ENCODE measurements around the gene CELF2. TPM values are rescaled to one million over a fixed set of nuclear protein-coding genes. Genes with fewer than 3 reads are reported as not detected.

Gene CELF2
- total RNA-seq, 1 donor from 2014 or later: 3.8 TPM

GRCh38 chr10:11165591-11166543, 148.2 kb downstream of the CELF2 start:
- DNase-seq (ENCODE audit: low spot score, unreplicated experiment): peak; percentile 20
- H3K27ac Mint-ChIP-seq: no peak overlapping the region
- no peaks in the 10 kb centered on the region for H3K36me3 Mint-ChIP-seq (ENCODE audit: insufficient read depth)
- H3K4me3 Mint-ChIP-seq (ENCODE audit: low read depth): peak overlapping the region; percentile 75
- H3K4me1 Mint-ChIP-seq (ENCODE audit: low read depth): peaks cover 8% of the 10 kb centered on the region
- peaks cover 9% of the 10 kb centered on the region for H3K9me3 Mint-ChIP-seq (ENCODE audit: low read depth)
- TF ChIP-seq, protein P1, sequence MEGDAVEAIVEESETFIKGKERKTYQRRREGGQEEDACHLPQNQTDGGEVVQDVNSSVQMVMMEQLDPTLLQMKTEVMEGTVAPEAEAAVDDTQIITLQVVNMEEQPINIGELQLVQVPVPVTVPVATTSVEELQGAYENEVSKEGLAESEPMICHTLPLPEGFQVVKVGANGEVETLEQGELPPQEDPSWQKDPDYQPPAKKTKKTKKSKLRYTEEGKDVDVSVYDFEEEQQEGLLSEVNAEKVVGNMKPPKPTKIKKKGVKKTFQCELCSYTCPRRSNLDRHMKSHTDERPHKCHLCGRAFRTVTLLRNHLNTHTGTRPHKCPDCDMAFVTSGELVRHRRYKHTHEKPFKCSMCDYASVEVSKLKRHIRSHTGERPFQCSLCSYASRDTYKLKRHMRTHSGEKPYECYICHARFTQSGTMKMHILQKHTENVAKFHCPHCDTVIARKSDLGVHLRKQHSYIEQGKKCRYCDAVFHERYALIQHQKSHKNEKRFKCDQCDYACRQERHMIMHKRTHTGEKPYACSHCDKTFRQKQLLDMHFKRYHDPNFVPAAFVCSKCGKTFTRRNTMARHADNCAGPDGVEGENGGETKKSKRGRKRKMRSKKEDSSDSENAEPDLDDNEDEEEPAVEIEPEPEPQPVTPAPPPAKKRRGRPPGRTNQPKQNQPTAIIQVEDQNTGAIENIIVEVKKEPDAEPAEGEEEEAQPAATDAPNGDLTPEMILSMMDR (IDR thresholded peaks at IDR 0.05; ENCODE audit: unreplicated experiment): peak; percentile 60
- H3K27me3 Mint-ChIP-seq: peaks cover 51% of the 10 kb centered on the region

- H3K27me3 Mint-ChIP-seq: peaks cover 47% of the 10 kb centered on the region
- TF ChIP-seq, protein P1 (IDR thresholded peaks at IDR 0.05; ENCODE audit: unreplicated experiment): no peak
- no peak for DNase-seq (ENCODE audit: low spot score, unreplicated experiment)
- H3K4me3 Mint-ChIP-seq (ENCODE audit: low read depth): peak overlapping the region; percentile 67
- peaks cover 8% of the 10 kb centered on the region for H3K4me1 Mint-ChIP-seq (ENCODE audit: low read depth)
- no peaks in the 10 kb centered on the region for H3K36me3 Mint-ChIP-seq (ENCODE audit: insufficient read depth)
- H3K9me3 Mint-ChIP-seq (ENCODE audit: low read depth): peaks cover 5% of the 10 kb centered on the region
- no peak overlapping the region for H3K27ac Mint-ChIP-seq
Observed at GRCh38 chr10:11166550-11166949, 148.9 kb downstream of the CELF2 start.

DNA sequence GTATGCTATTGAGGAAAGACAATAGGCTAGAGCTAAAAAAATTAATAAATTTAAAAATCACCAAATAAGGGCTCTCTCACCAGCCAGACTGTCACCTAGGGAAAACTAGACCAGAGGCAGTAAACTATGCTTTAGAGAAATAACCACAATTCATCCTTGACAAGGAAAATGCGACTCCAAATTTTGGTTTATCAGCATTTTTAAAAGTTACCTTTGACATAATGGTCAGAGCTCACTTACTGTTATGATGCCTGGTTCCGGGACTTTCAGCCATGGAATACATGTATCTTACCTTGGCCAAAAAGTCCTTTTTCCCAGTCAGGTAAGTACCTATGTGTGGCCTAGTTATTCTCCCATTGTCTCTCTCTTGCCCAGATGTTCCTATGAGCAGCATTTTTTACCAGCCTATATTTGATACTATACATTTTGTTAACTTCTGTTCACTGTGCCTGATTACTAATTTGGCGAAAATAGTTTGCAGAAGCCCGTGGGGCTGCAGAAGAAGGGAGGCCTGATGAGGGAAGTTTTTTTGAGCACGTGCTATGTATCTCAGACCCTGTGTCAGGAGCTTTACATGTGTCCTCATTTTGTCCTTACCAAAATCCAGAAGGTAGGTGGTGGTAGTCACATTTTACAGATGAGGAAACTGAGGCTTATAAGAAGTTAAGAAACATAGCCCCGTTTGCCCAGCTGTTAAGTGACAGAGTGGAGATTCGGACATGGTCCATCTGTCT, 149.7 kb downstream of the CELF2 start:
- Mint-ChIP-seq H3K4me3 (ENCODE audit: low read depth) (no peak overlapping the region), H3K4me1 (ENCODE audit: low read depth) (peaks cover 8% of the 10 kb centered on the region), H3K9me3 (ENCODE audit: low read depth) (no peaks in the 10 kb centered on the region), H3K36me3 (ENCODE audit: insufficient read depth) (no peaks in the 10 kb centered on the region), H3K27ac (no peak overlapping the region), H3K27me3 (peaks cover 40% of the 10 kb centered on the region)
- DNase-seq (ENCODE audit: low spot score, unreplicated experiment): no peak
- TF ChIP-seq, protein P1 (IDR thresholded peaks at IDR 0.05; ENCODE audit: unreplicated experiment): no peak

DNA sequence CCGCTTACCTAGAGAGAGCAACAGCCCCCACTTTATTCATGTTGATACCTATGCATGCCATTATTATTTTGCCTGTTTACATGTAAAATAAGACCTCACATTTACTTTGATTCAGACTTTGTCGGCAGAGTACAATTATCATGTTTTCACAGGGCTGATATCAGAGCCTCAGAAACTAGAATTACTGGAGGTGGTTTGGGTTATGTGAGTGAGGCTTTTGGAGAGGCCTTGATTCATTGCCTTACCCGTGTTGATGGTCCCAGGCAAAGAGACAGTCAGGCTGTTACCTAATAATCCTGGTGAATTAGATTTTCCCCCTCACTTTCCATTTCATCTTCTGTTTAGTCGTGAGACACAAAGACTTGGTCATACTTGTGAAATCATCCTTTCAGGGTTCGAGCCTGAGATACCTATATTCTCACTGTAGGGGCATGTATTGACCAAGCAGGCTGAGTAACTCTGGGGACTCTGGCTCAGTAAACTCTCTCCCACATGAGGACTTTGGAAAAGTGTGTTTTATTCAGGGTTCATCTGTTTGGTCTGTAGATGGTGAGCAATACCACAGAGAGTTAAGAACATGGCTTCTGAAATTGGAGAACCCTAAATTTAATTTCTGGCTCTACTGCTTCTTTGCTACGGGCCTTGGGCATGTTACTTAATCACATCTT, 150.9 kb downstream of the CELF2 start:
- H3K36me3 Mint-ChIP-seq (ENCODE audit: insufficient read depth): no peaks in the 10 kb centered on the region
- H3K4me3 Mint-ChIP-seq (ENCODE audit: low read depth): no peak overlapping the region
- H3K27ac Mint-ChIP-seq: no peak overlapping the region
- no peak for DNase-seq (ENCODE audit: low spot score, unreplicated experiment)
- TF ChIP-seq, protein P1 (IDR thresholded peaks at IDR 0.05; ENCODE audit: unreplicated experiment): no peak
- peaks cover 8% of the 10 kb centered on the region for H3K4me1 Mint-ChIP-seq (ENCODE audit: low read depth)
- peaks cover 37% of the 10 kb centered on the region for H3K27me3 Mint-ChIP-seq
- no peaks in the 10 kb centered on the region for H3K9me3 Mint-ChIP-seq (ENCODE audit: low read depth)

- no peaks in the 10 kb centered on the region for H3K36me3 Mint-ChIP-seq (ENCODE audit: insufficient read depth)
- peaks cover 37% of the 10 kb centered on the region for H3K27me3 Mint-ChIP-seq
- TF ChIP-seq, protein P1 (IDR thresholded peaks at IDR 0.05; ENCODE audit: unreplicated experiment): no peak
- DNase-seq (ENCODE audit: low spot score, unreplicated experiment): no peak
- H3K4me1 Mint-ChIP-seq (ENCODE audit: low read depth): peaks cover 6% of the 10 kb centered on the region
- H3K9me3 Mint-ChIP-seq (ENCODE audit: low read depth): no peaks in the 10 kb centered on the region
- H3K4me3 Mint-ChIP-seq (ENCODE audit: low read depth): no peak overlapping the region
- no peak overlapping the region for H3K27ac Mint-ChIP-seq
Observed at GRCh38 chr10:11169976-11170375, 152.3 kb downstream of the CELF2 start.
